Gastrocnemius medialis (tissue), 4 donors: ENCODE measurements around the gene ST6GALNAC3.

Experiments
- POLR2A ChIP-seq, 2 donors: fragments of 450-650 bp; IDR thresholded peaks; one replicate each; pipeline ENCODE4 v1.6.1; 2017; ENCODE audit warnings: antibody characterized with exemption in 2 of 2, mild to moderate bottlenecking in 2 of 2, moderate library complexity in 2 of 2
- TF ChIP-seq, protein P1 (sequence below), 5 experiments: fragments of 450-650 bp in 3 of 5; fragments of 200-600 bp in 2 of 5; sonication (generic) in 2 of 5; IDR thresholded peaks in 4 of 5; conservative IDR thresholded peaks in 1 of 5; 1 replicate in 4 of 5; 2 replicates in 1 of 5; pipeline ENCODE4 v1.5.1; 2016 to 2019; ENCODE audit warnings: antibody characterized with exemption in 5 of 5, mild to moderate bottlenecking in 3 of 5, moderate library complexity in 3 of 5

DNA sequence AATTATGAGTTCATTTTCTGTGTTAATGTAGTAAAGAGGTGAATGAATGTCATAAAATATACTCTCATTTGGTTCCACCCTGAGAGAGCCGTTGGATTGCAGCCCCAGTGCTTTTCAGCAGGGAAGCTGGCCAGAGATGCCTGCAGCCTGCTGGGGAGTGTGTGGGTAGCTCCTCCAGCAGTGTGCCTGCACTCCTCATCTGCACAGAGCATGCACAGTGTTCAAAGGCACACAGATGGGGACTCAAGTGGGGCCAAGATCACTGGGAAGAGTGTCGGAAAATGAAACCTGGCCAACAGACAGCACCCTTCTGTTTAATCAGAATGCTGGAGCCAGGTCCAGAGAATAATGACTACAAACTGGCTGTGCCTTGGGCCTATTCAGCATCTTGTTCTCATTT, 206.8 kb downstream of the ST6GALNAC3 start:
- TF ChIP-seq POLR2A (IDR thresholded peaks at IDR 0.05) = no peak
- TF ChIP-seq, protein P1, sequence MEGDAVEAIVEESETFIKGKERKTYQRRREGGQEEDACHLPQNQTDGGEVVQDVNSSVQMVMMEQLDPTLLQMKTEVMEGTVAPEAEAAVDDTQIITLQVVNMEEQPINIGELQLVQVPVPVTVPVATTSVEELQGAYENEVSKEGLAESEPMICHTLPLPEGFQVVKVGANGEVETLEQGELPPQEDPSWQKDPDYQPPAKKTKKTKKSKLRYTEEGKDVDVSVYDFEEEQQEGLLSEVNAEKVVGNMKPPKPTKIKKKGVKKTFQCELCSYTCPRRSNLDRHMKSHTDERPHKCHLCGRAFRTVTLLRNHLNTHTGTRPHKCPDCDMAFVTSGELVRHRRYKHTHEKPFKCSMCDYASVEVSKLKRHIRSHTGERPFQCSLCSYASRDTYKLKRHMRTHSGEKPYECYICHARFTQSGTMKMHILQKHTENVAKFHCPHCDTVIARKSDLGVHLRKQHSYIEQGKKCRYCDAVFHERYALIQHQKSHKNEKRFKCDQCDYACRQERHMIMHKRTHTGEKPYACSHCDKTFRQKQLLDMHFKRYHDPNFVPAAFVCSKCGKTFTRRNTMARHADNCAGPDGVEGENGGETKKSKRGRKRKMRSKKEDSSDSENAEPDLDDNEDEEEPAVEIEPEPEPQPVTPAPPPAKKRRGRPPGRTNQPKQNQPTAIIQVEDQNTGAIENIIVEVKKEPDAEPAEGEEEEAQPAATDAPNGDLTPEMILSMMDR (IDR thresholded peaks at IDR 0.05 in 4 of 5, conservative IDR thresholded peaks at IDR 0.05 in 1 of 5) = no peak
